Fibroblast of gingiva (primary cell): ENCODE data around the gene SMAD1.

Experiments
- DNase-seq: peaks from one replicate; pipeline ENCODE4 v3.0.0-alpha.2; 2011; ENCODE audit warnings: low read depth

The SMAD1 gene

DNA sequence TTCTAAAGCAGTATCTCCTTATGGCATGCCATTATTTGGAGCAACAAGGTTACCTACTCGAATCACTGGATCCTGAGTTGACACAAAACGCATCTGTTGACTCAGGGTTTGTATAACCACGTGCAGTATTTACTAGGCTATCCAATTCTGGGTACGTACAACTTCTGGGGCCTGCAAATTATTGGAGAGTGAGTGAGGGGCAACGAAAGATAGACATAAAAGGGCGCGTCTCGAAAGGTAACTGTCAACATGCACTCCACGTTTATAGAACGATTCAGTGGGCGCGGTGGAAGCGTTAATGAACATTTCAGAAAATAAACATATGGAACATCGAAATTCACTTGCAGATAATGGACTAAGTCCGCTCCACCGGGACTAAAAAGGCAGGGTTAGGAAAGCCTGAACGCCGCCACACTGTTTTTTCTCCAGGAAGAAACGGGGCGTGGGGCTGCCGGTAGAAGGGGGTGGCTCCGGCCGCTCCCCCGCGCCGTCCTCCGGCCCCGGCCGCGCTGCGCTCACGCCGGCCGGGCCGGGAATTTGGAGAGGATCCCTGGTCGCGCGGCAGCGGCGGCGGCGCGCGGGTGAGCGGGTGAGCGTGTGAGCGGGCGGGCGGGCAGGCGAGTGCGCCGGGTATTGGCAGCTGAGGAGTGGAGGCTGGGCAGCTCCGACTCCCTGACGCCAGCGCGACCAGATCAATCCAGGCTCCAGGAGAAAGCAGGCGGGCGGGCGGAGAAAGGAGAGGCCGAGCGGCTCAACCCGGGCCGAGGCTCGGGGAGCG is at the start of gene SMAD1:
SMAD1 (plus strand) TSS at position 690 of the 778 bp plus-strand sequence. CDS start 32,761 bp downstream, outside the sequence.
- peak; percentile 90 for DNase-seq

DNA sequence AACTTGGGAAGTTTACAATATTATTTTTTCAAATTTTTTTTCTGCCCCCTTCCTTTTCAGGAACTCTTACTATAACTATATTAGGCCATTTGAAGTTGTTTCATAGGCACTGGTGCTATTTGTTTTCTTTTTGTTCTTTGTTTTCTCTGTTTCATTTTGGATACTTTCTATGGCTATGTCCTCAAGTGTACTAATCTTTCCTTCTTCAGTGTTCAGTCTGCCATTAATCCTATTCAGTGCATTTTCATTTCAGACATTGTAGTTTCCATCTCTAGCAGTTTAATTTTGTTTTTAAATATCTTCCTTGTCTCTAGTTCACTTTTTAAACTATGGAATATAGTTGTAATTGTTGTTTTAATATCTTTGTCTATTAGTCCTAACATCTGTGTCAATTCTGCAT is 48.0 kb upstream of the SMAD1 start:
- no peak for DNase-seq

DNA sequence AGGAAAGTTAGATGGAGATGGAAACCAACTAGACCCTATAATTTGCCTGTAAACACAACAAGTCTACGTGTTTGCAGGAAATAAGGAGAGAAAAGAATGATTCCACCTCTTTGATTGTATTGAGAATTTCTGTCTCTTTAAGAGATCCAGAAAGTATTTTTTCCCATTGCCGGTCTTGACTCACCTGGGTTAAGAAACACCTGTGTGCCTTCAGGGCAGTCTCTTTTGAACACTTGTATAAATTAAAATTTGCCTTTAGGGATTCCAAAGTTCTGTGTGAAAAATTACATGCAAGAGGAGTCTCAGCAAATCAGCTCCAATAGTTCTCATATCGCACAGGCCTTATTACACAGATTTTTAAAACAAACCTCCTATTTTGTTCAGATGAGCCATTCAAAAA is 46.0 kb upstream of the SMAD1 start:
- no peak for DNase-seq

DNA sequence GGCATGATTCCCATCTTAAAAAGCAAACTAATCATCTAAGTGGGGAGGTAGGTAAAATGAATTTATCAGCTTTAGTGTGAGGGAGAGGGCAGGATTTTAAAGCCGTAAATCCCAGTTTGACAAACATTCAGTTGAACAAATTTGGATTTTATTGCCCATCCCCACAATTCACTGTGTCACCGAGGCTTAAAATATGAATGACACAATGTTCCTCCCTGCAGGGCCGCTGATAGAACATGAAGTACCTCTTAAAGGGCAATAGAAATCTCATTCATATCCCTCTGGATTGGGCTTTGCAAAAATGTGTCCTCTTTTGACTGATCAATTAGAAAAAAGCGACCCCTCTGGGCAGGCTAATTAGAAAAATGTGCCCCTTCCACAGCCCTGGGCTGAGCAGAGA is 45.5 kb upstream of the SMAD1 start:
- no peak for DNase-seq

DNA sequence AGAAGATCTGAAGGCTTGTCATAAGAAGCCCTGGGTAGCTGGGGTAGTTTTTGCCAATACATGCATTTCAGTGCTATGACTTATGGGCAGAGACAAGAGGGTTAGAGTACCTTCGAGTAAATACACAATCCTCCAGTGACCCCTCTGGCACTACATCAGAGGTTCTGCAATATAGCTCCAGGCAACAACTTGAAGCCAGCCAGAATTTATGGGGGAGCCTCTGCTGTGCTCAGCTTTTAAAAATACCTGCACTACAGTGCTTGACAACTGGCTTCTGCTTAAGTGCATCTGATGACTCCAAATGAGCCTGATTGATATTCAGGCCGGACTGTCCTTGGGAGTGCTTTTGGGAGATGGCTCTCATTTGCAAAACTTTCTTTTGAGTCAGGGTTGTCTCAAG is 44.9 kb upstream of the SMAD1 start:
- no peak for DNase-seq

DNA sequence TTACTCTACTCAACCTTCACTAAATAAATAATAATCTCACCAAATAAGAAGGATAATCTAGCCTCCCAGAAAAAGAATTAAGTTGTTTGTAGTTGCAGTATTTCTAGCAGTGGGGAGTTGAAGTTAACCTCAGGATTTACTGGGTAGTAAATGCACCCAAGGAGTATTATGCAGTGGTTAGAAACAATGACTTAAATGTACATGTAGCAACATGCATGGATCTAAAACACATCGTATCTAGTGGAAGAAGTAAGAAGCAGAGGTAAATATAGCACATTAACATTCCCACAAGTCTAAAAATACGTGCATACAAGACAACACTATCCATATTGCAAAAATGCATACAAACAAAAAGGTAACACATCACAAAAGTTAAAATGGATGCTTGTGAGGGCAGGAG is 44.2 kb upstream of the SMAD1 start:
- no peak for DNase-seq

DNA sequence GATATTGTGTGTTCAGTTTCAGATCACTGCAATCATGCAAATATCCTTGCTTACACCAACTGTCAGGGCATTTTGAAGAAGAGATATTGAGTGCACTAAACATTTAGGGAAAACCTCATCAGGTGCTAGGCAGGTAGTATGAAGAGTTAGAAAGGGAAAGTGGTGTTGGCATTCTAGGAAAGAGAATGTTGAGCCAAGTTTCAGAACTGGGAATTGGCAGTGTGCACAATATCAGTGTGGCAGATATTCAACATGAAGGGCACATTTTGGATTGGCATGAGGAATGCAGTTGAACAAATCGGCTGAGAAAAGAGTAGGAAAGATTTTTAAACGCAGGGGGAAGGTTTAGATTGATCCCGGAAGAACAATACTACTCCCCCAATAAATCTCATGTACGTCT is 43.4 kb upstream of the SMAD1 start:
- DNase-seq = no peak

DNA sequence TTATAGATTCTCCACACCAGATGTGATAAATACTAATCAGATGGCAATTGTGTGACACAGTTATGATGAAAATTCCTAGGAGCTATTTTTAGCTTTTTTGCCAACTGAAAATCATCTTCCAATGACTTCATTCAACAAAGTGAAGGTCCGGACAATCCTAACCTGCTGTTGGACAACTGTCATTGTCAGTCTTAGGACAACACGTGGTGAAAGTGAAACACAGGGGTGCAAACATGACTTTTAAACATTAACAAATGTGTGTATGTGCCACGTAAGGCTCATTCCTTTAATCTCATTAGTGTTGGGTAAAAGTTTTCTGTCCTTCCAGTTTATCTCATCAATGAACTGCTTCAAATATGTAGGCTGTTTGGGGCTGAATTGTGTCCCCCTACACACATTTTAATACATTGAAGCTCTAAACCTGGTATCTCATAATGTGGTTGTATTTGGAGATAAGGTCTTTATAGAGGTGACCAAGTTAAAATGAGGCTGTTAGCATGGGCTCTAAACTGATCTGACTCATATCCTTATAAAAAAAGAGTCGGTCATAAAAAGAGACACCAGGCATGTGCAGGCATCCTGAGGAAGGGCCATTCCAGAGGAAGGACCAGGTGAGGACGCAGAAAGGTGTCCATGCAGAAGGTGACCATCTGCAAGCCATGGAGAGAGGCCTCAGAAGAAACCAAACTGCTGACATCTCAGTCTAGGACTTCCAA is 41.2 kb upstream of the SMAD1 start:
- DNase-seq = no peak

DNA sequence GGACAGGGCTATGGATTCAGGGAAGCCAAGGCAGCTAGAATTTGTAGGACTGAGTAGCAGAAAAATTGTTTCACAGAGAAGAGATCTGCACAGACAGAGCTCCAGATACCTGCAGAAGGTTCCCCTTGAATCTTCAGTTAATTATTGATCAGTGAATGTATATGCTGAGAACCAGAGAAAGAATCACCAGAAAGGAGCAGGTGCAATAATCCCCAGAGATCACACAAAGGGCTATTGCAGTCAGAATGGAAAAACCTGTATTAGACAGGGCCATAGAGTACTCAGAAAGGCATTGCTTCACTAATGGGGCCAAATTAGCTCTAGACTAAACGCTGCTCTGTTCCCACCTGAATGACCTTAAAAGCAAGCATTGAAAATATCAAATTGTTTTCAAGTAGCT is 35.5 kb upstream of the SMAD1 start:
- DNase-seq = no peak

DNA sequence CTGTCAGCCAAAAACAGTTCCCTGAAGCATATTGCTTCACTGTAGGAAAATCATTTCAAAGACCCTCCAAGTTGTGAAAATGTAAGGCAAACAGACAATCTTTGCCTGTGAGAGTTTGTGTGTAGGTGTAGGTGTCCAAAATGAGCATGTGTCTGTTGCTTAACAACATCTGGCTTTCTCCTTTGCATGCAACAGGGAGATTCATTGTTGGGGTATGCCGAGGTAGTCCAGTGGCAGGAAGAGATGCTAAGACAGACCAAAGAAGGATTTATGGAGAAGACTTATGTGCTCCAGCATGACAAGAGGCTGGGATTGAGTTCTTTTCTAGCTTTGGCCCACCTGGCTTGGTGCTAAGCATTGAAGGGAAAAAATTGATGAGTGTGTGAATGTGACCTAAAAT is 29.8 kb upstream of the SMAD1 start:
- no peak for DNase-seq

DNA sequence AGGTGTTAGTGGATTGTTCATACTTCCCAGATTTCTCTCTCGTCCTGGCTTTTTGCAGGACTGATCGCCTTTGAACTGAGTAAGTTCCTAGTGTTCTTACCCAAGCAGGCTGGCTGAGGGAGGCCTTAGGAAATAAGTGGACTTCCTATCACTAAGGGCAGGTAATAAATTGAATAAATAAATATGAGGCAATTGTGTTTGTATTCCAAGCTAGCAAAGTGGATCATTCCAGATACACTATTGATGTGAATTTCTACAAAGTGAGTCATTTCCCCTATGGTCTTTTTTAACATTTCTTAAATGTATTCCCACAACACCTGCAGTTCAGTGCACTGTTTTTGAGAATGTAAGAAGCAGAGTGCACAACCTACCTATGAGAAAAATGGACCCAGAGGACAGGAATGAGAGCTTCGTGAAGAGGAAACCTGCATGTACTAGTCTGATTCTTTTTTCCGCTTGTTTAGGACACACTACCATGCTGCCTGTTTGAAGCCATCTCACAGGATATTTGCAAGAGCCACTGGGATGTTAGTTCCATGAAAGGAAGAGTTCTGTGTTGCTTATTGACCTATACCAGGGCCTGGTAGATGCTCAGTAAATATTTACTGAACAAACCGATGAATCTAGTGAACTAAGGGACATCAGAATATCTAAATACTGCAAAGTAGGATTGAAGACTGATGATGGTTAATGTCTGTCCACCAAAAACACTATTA is 29.0 kb upstream of the SMAD1 start:
- no peak for DNase-seq

DNA sequence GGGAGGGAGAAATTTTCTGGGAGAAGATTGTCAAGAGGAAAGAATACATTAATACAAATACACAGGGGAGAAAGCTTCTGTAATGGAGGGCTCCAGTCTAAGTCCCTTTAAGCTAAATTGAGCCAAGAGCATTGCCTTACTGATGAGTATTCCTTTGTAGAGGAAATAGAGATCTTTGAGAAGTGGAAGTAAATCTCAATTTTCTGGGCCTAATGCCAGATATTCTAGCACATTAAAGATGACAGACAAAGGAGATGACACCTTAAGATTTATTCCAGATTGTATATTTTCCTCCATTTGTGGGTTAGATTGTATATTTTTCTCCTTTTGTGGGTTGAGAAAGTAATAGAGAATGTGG is 28.5 kb upstream of the SMAD1 start:
- DNase-seq = no peak

DNA sequence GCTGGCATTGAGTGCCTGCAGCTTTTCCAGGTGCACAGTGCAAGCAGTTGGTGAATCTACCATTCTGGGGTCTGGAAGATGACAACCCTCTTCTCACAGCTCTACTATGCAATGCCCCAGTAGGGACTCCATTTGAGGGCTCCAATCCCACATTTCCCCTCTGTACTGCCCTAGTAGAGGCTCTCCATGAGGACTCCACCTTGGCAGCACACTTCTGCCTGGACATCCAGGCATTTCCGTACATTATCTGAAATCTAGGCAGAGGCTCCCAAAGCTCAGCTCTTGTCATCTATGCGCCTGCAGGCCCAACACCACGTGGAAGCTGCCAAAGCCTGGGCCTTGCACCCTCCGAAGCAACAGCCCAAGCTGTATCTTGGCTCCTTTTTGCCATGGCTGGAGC is 8.4 kb upstream of the SMAD1 start:
- DNase-seq = no peak

DNA sequence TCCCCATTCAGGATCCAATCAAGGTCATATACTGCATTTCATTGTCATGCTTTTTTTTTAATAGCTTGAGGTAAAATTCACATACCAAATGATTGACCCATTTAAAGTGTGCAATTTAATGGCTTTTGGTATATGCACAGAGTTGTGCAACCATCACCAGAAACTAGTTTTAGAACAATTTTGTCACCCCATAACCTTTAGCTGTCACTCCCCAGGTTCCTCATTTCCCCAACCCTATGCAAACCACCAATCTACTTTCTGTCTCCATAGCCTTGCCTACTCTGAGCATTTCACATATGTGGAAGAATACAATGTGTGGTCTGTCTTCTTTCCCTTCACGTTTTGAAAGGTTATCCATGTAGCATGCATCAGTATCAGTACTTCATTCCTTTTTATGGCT is 1.4 kb upstream of the SMAD1 start:
- no peak for DNase-seq

DNA sequence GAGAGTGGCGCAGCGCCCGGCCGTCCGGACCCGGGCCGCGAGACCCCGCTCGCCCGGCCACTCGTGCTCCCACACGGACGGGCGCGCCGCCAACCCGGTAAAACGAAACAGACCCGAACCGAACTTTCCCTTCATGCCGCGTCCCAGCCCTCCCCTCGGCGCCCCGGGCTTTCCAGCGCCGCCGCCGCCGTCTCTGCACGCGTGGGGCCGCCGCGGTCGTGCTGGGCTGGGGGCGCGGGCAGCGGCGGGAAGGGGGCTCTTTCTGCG is 222 bp downstream of the SMAD1 start:
- no peak for DNase-seq

DNA sequence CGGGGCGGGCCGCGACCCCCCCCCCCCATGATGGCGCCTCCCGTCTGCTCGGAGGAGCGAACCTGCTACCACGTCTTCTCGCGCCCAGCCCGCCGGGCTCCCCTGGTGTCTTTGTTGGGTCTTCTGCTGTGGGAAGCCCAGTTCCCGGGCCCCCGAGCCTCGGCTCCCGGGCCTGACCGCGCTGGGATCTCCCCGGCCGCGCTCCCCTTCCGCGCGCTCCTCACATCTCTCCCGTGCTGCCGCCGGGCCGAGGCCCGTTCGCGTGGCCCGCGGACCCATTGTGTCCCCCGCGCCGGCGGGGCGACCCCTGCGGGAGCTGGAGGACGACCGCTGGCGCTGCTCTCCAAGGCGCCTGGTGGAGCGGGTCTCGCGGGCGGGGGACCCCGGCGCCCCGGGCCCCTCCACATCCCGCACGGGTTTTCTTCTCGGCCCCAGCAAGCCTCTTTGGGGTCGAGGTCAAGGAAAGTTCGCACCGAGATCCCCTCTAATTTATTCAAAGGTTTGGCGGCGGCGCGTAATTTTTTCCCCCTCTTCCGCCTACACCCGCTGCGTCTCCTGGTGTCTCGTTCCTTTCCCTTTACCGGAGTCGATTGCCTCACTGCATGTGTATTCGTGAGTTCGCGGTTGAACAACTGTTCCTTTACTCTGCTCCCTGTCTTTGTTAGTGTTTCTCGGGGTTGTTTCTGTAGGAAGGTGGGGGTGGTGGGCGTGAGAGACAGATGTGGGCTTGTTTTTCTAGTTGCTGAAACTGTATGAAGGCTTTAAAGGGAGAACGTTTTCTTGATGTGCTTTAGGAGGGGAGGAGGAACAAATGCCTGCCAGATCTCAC is 770 bp downstream of the SMAD1 start:
- DNase-seq = peak; percentile 61

DNA sequence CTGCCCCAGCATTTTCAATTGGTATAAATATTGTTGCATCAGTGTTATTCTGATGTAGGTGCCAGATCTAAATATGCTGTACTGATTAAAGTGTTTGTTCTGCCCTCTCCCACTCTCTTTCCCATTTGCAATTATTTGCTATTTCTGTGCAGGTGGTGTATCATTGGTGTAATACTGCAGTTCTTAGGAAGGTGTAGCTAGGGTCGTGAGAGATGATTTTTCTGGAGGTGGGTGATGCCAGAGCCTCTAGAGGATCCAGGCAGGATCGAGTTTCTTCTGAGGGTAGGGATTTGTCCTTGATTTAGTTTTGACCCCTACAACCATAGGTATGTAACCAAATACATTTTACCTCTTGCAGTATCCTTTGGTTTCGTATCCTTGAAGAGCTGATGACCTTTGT is 1.9 kb downstream of the SMAD1 start:
- no peak for DNase-seq

DNA sequence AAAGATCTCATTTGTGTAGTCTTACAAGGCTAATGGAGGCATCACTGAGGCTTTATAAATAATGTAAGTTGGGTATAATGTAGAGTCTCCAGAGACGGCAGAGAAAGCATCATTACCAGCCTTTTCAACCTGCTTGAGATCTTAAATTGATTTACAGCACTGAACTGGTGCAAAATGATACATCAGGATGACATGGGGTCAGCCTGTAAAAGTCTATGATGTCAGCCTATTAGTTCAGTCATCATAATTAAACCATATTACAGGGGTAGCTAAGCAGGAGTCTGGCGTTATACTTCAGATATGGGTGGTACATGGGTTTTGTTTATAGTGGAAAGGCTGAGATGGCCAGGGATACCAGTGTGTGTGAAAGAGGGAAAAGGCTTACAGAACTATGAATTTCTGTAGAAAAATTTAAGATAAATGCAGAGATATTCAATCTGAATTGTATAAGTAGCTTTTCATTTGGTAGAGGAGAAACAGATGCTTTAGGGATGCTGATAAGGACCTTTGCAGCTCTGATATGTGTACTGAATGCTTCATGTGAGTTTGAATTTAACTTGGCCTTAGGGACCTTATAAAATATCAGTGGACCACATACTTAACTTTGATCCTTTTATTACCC is 2.7 kb downstream of the SMAD1 start:
- DNase-seq = no peak

DNA sequence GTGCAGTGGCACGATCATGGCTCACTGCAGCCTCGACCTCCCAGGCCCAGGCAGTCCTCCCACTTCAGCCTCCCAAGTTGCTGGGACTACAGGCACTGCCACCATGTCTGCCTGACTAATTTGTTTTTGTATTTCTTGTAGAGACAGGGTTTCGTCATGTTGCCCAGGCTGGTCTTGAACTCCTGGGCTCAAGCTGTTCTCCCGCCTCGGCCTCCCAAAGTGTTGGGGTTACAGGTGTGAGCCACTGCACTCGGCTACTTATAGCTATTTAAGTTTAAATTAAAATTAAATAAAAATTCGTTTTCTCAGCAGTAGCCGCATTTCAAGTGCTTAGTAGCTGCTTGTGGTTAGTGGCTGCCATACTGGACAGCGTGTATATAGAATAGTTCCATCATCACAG is 3.5 kb downstream of the SMAD1 start:
- no peak for DNase-seq

DNA sequence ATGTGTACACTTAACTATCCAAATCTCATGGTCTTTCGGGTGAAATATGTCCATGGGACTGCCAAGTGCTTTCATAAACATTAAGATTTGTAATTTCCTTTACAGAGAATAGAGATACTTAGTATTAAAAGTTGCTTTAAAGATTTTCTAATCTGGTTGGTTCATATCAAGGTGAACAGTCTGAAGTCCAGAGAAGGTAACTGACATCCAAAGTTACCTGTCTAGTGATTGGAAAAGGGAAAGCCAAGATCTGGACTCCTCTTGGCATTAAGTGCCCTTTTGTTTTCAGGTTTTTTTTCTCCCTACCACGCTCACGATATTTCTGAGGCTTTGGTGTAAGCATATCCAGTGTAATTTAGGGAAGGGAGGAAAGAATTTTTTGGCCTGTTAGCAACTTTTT is 5.0 kb downstream of the SMAD1 start:
- DNase-seq = no peak

DNA sequence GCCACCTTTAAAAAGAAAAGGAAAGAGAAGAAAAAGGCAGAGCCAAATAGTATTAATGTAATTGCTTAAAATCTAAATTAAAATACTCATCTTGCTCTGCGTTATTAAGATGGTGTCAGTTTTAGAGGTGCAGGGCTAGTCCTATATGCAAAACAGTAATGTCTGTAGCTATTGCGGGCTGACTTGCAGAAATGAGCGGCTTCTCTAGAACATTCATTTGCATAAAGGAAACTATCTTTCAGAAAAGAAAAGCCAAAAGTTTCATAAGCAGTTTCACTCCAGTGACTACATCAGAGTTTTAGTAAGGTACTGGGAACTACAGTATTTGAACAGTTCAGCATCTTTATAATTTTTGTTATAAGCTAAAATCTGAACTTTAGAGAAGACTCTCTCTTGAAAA is 6.0 kb downstream of the SMAD1 start:
- DNase-seq = no peak

DNA sequence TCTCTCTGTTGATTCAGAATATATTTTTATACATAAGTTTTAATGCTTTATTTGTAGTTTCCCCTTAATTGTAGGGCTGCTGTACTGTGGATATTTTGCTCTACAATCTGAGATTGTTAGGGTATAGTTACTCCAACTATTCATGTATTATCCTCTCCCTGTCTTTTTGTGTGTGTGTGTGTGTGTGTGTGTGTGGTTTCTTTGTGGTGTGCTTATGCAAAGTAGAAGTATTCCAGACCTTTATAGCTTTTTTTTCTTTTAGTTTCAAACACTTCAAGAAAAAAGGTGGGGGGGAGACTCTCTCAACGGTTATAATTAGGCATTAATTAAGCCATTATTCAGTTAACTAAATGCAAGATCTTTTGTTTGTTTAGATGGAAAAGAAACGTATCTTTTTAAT is 6.7 kb downstream of the SMAD1 start:
- no peak for DNase-seq
